ENCODE results near the gene FAM3D. TPM values are rescaled to one million over a fixed set of nuclear protein-coding genes. Genes with fewer than 3 reads are reported as not detected.

FAM3D gene
- total and polyA plus RNA-seq, 4 donors = 0.09 TPM; not detected in 3

- H3K27ac ChIP-seq (ENCODE audit: low read depth in 1 of 2, low read length in 2 of 2) = no peak overlapping the region
- H3K4me3 ChIP-seq (ENCODE audit: low read depth in 1 of 3, low read length in 3 of 3) = no peak overlapping the region
- H3K9ac ChIP-seq (ENCODE audit: low read depth in 1 of 2, low read length in 2 of 2) = no peak overlapping the region
- 88% methylated on average over 9 of the region's 9 CpGs for WGBS
- H3K4me1 ChIP-seq (ENCODE audit: control insufficient read depth in 4 of 4, insufficient read depth in 4 of 4, low read length in 3 of 4) = no peaks in the 10 kb centered on the region
- no peak for TF ChIP-seq RAD21 (IDR thresholded peaks at IDR 0.05)
- no peak for TF ChIP-seq ZBTB33 (IDR thresholded peaks at IDR 0.05)
- no peak for TF ChIP-seq TAF1 (conservative IDR thresholded peaks at IDR 0.05)
- no peak for TF ChIP-seq REST (IDR thresholded peaks at IDR 0.05)
- TF ChIP-seq GABPA (IDR thresholded peaks at IDR 0.05 in 1 of 2, conservative IDR thresholded peaks at IDR 0.05 in 1 of 2) = no peak
- TF ChIP-seq CTCF (IDR thresholded peaks at IDR 0.05; ENCODE audit: low read depth, low read length, missing input control) = no peak
- TF ChIP-seq ATF3 (IDR thresholded peaks at IDR 0.05) = no peak
- TF ChIP-seq RXRA (IDR thresholded peaks at IDR 0.05) = no peak
- TF ChIP-seq HNF4A (conservative IDR thresholded peaks at IDR 0.05) = no peak
- no peak for TF ChIP-seq HNF4G (IDR thresholded peaks at IDR 0.05)
- no peak for TF ChIP-seq EGR1 (IDR thresholded peaks at IDR 0.05; ENCODE audit: low read depth in 2 of 2)
- no peak for TF ChIP-seq FOXA1 (IDR thresholded peaks at IDR 0.05)
- TF ChIP-seq YY1 (IDR thresholded peaks at IDR 0.05) = no peak
- TF ChIP-seq FOXA2 (IDR thresholded peaks at IDR 0.05) = no peak
- no peak for TF ChIP-seq NR2F2 (IDR thresholded peaks at IDR 0.05)
- TF ChIP-seq MAX (IDR thresholded peaks at IDR 0.05) = no peak
- no peak for TF ChIP-seq SP1 (IDR thresholded peaks at IDR 0.05)
- TF ChIP-seq JUND (IDR thresholded peaks at IDR 0.05) = no peak
- H3K27me3 ChIP-seq (ENCODE audit: control insufficient read depth in 4 of 4, insufficient read depth in 4 of 4, low read length in 3 of 4) = no peaks in the 10 kb centered on the region
- no peaks in the 10 kb centered on the region for H3K36me3 ChIP-seq (ENCODE audit: control insufficient read depth in 4 of 4, insufficient read depth in 3 of 4, low read depth in 1 of 4, low read length in 3 of 4)
- H3K9me3 ChIP-seq (ENCODE audit: control insufficient read depth in 4 of 4, low read length in 3 of 4) = no peaks in the 10 kb centered on the region
- DNase-seq (ENCODE audit: low spot score) = no peak
Measured at GRCh38 chr3:58680879-58681525, 14.4 kb upstream of the FAM3D start.
